Ramos (cell line): ENCODE measurements around the gene KHSRP.
"Not testable (repeated sequence)": the region's sequence is repeated elsewhere in the genome, so short reads cannot be mapped to it uniquely, and the experiment has no call there.

ENCODE experiments used
- in situ Hi-C: fragments of 300-500 bp; cut with MboI; formaldehyde crosslinking; loops from one replicate; pipeline ENCODE4 v1.14.3; 2022; ENCODE audit warnings: low sequenced_read_pairs; ENCODE audit not compliant: unreplicated experiment

The KHSRP gene

DNA sequence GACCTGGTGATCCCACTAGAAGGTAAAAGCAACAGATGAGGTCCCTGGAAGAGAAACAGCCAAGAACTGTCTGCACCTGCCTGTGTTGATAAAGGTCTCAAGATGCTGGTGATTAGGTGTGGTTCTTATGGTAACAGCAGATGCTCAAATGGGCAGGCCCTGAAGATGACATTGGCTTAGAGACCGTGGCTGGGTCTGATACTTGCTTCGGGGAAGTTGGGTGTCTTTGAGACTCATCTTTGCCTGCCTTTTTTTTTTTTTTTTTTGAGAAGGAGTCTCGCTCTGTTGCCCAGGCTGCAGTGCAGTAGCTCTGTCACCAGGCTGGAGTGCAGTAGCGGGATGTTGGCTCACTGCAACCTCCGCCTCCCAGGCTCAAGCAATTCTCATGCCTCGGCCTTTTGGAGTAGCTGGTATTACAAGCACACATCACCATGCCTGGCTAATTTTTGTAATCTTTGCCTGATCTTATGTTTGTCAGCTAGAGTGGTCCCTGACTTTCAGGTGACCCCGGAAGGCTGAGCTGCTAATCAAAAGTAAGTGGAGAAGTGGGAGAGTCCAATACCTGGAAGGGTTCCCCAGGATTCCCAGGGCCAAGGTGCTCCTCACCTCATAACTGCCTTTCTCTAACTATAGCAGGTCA is 27.1 kb upstream of the KHSRP start:
- in situ Hi-C loops: no loop called here

- in situ Hi-C loops: no loop called here
These were observed 25.6 kb upstream of the KHSRP start for GRCh38 chr19:6450166-6450565.

- in situ Hi-C loops: no loop called here
These were observed 23.4 kb upstream of the KHSRP start for GRCh38 chr19:6448045-6448444.

DNA sequence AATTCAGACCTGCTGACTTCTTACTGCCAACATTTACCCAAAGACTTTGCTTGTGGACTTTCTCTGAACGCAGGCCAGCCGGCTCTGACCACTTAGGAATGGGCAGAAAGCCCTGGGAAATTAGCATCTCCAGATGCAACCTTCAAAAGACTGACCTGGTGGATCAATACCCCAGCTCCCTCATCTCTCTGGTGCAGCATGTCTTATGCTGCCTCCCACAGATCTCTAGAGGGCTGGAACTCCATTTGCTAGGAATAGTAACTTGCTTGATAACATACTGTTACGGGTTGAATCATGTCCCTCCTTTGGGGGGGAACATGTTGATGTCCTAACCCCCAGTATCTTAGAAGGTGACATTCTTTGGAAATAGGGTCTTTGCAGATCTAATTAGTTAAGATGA is 21.8 kb upstream of the KHSRP start:
- in situ Hi-C loops: no loop called here

DNA sequence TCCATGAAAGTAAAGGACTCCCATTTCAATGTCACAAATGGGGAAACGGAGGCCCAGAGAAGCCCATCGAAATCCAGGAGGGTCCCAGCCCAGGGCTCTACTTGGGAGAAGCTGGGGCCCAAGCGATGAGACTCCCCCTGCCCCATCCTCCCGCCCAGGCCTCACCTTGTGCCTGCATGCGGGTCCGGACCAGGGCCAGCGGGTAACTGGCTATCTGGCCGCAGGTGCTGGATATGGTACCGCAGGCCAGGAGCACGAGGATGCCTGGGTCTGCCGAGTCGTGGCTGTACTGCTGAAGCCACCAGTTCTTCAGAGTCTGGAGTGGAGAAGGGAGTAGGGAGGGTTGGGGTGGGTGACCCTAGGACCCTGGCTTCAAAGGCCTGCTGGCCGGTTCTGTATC is 19.4 kb upstream of the KHSRP start:
- in situ Hi-C loops: no loop called here

DNA sequence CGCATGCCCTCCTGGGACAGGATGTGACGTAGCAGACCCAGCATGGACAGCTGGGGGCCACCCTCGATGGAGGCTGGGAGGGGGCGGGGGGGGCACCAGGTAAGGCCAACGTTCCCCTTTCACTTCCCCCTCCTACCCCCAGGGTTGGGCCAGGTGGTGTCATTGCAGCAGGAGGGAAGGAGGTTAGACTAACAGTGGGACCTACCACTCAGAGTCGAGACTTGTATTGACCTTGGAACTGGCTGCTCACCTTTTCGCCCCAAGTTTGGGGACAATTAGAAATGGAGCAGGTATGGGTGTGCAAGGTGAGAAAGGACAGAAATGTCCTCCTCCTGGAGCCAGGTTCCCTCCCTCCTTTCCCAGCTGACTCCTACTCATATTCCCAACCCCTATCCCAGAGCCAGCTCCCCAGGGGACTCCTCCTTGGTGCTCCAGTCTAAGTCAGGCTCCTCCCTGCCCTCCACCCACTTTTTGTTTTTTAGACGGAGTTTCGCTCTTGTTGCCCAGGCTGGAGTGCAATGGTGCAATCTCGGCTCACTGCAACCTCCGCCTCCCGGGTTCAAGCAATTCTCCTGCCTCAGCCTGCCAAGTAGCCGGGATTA is 17.6 kb upstream of the KHSRP start:
- in situ Hi-C loops: no loop called here

DNA sequence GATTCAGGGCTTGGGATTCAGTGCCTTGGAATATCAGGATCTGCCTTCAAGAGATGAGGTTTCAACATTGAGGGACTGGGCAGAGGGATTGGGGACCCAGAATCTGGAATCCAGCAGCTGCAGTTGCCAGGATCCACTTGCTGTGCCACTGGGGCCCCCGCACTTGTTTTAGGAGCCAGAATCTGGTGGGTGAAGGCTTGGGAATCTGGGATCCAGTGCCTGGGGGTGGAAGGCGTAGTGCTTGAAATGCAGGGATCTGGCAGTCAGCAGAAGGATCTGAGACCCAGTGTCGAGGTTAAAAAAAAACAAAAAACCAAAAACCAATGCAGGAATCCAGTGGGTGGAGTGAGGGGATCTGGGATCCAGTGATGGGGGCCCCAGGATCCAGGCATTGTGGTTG is 16.3 kb upstream of the KHSRP start:
- in situ Hi-C loops: no loop called here

GRCh38 chr19:6439743-6440142 is 15.1 kb upstream of the KHSRP start:
- in situ Hi-C loops: no loop called here

GRCh38 chr19:6433663-6434062 is 9.1 kb upstream of the KHSRP start, which contains the start of gene SLC25A41:
SLC25A41 (minus strand) TSS chr19:6433763; CDS start chr19:6433693, 70 bp downstream.
- in situ Hi-C loops: no loop called here

- in situ Hi-C loops: no loop called here
These were observed 8.6 kb upstream of the KHSRP start for GRCh38 chr19:6433165-6433564.

DNA sequence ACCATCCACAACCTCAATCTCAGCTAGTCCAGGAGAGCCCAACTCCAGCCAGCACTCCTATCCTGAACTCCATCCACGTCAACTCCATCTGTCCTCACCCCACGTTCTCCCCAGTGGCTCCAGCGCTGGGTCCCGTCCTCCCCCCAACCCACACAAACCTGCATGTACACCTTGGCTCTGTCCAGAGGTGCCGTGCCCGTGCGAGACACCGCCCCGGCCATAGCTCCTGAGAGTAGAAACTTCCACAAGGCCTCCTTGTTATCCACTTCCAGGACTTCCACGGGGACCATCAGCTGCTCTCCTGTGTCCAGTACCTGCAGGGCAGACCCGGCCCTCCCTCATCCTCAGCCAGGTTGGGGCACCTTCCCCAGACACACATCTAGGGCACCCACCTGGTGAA is 7.3 kb upstream of the KHSRP start:
- in situ Hi-C loops: no loop called here

DNA sequence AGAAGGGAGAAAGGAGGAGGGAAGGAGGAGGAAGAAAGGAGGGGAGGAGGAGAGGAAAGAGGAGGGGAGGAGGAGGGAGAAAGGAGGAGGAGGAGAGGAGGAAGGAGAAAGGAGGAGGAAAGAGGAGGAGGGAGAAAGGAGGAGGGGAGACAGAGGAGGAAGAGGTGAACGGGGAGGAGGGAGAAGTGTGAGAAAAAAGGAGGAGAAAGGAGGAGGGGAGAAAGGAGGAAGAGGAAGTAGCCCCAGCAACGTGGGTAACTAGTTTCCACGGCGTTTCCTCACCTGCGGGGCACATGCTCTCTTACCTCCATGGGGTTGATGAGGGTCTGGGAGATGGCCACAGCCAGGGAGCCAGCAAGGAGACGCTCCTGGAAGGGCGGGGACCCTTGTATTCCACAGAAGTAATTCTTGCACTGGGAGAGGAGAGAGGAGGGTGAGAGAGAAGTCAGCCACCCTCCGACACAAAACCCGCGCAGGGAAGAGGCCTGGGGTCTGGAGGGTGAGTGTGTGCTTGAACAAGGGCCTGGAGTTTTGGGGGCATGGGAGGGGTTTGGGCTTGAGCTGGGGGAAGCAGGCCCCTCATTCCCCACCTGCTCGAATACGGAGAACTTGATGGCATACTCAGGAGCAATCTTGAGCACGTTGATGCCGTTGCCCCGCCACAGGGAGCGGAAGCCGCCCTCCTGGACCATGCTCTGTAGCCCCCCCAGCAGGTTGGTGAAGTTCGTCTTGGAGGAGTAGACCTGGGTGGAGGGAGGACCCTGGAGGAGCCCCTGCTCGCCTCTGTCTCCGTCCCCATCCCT is 5.0 kb upstream of the KHSRP start:
- in situ Hi-C loops: no loop called here

GRCh38 chr19:6428692-6429418 is 4.2 kb upstream of the KHSRP start:
- in situ Hi-C loops: not testable (repeated sequence)

- in situ Hi-C loops: no loop called here
These were observed 2.5 kb upstream of the KHSRP start for GRCh38 chr19:6427131-6427530.

DNA sequence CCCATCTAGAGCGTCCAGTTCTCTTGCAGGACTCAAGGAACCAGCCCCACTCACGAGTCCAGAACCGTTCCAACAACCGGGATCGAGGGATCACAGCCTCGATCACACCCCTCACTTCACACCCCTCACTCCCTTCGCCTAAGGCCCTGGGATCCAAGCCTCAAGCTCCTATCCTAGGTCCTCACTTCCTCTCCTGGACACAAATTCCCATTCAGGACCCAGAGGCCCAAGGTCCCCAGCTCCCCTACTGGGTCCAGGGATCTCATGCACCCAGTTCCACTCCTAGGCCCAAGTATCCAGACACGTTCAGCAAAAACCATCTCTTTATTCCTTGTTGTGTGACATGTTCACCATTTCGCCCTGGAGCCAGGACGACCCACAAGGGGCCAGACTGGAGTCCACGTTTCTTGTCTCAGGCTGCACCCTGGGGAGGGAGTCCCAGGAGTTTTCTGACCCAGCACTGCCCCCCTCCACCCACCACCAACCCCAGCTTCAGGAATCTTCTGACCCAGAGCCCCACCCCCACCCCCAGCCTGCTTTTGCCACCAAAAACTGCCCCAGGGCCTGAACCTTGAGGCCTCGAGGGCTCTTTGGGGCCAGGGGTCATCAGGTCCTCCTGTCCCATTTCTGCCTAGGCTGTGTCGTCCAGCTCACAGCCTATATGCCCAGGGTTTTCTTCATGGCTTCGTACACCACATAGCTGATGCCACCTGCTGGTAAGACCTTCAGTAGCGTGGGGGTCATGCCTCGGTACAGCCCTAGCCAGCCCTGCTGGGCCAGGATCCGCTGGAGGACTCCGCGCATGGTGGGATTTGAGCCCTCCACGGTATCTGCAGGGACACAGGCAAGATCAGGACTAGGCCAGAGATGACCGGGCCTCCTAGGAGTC is 1.4 kb upstream of the KHSRP start:
- in situ Hi-C loops: no loop called here

DNA sequence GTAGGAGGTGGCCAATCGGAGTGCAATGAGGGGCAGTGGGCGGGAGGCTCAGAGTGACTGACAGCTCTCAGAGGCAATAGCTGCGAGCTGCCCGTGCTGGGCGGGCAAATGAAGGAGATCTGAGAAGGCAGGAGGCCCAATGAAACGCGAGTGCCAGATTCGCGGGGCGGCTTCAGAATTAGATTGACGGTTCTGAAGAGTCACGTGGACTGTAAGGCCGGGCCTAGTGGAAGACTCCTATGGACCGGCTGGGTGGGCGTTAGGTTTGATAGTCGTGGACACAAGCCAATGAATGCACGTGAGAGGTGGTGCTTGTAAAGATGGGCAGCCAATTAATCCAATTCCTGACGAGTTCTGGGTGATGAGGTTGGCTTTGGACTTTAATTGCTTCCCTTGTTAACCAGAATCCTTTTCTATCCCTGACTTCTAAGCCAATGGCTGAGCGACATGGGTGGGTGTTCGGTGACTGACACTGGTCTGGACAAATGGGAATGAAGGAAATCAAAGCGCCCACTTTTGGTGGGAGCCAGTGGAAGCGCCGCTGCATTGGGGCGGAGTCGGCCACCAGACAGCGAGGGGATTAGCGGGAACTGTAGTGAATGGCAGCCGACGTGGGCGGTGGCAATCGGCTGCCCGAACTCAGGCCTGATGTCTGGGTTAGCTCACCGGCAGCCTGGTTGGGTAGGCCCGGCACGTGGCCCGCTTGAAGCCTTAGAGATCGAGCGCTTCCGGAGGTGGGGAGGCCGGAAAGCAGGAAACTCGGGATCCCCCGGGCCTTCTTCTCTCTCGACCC is 524 bp upstream of the KHSRP start:
- in situ Hi-C loops: no loop called here

GRCh38 chr19:6423499-6424194 is 964 bp downstream of the KHSRP start:
- in situ Hi-C loops: no loop called here
